Measurements from ENCODE around the gene PCDHB14. TPM values are rescaled to one million over a fixed set of nuclear protein-coding genes. Genes with fewer than 3 reads are reported as not detected.

Gene PCDHB14
- total RNA-seq, 1 experiment from 2014 or later = 0.41 TPM

DNA sequence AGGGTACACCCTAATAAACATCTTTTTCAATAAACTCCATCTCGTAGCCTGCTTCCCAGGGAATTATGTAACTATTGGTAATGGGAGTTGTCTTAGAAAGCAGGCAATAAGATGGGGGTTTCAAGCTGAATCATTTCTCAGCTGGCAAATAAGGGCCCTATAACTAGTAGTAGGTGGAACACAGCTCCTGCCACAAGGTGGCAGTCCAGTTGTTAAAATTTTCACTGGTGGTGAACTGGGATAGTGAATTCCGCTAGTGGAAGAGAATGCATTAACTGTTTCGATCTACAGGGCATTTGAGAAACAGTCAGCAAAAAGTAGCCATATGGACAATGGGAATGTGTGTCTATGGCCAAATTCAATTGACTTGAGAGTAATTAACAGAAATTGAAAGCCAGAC, 49.8 kb downstream of the PCDHB14 start:
- Mint-ChIP-seq H3K4me1 (ENCODE audit: low read depth, unreplicated experiment) (no peaks in the 10 kb centered on the region), H3K27me3 (ENCODE audit: insufficient read depth, unreplicated experiment) (no peaks in the 10 kb centered on the region), H3K27ac (ENCODE audit: unreplicated experiment) (no peak overlapping the region), H3K4me3 (ENCODE audit: unreplicated experiment) (no peak overlapping the region), H3K36me3 (ENCODE audit: insufficient read depth, unreplicated experiment) (no peaks in the 10 kb centered on the region), H3K9me3 (ENCODE audit: unreplicated experiment) (peaks cover 50% of the 10 kb centered on the region)
- TF ChIP-seq, protein P1, sequence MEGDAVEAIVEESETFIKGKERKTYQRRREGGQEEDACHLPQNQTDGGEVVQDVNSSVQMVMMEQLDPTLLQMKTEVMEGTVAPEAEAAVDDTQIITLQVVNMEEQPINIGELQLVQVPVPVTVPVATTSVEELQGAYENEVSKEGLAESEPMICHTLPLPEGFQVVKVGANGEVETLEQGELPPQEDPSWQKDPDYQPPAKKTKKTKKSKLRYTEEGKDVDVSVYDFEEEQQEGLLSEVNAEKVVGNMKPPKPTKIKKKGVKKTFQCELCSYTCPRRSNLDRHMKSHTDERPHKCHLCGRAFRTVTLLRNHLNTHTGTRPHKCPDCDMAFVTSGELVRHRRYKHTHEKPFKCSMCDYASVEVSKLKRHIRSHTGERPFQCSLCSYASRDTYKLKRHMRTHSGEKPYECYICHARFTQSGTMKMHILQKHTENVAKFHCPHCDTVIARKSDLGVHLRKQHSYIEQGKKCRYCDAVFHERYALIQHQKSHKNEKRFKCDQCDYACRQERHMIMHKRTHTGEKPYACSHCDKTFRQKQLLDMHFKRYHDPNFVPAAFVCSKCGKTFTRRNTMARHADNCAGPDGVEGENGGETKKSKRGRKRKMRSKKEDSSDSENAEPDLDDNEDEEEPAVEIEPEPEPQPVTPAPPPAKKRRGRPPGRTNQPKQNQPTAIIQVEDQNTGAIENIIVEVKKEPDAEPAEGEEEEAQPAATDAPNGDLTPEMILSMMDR (IDR thresholded peaks at IDR 0.05; ENCODE audit: insufficient read depth in 1 of 2, low read depth in 1 of 2, low read length in 1 of 2, severe bottlenecking in 1 of 2, unreplicated experiment in 1 of 2) = no peak
- DNase-seq = no peak
- no TSS peak for BruUV-seq (replicated peaks)
- POLR2A ChIA-PET = no interaction called here
- intact Hi-C loops (cut with micrococcal nuclease; ENCODE audit: unreplicated experiment) = no loop called here
- no peak overlapping the region for H3K4me3 ChIP-seq (ENCODE audit: low read depth, low read length)
- CTCF ChIA-PET = no interaction called here
- H3K4me1 ChIP-seq = no peaks in the 10 kb centered on the region
- H3K36me3 ChIP-seq (ENCODE audit: control insufficient read depth, insufficient read depth, low read length) = no peaks in the 10 kb centered on the region
- no peaks in the 10 kb centered on the region for H3K27me3 ChIP-seq (replicated peaks; ENCODE audit: control insufficient read depth, insufficient read depth, low read length)
- peaks cover 14% of the 10 kb centered on the region; the same call in 1 of the 2 replicates for H3K9me3 ChIP-seq

Other genes with a start within 250 kb of the PCDHB14 start
- not detected in 2 replicates for gene PCDHB1, start 172.0 kb upstream of the PCDHB14 start, total RNA-seq (2022)
- gene PCDHB2, start 128.7 kb upstream of the PCDHB14 start, total RNA-seq (2022) = 0.20 and 0.21 TPM in 2 replicates
- gene PCDHB3, start 122.9 kb upstream of the PCDHB14 start, total RNA-seq (2022) = not detected in 2 replicates
- gene PCDHB4, start 101.5 kb upstream of the PCDHB14 start, total RNA-seq (2022) = not detected in 2 replicates
- not detected in 2 replicates for gene PCDHB5, start 88.1 kb upstream of the PCDHB14 start, total RNA-seq (2022)
- not detected in 2 replicates for gene PCDHB6, start 73.3 kb upstream of the PCDHB14 start, total RNA-seq (2022)
- gene PCDHB7, start 50.7 kb upstream of the PCDHB14 start, total RNA-seq (2022) = not detected in 2 replicates
- not detected in 2 replicates for gene PCDHB8, start 45.6 kb upstream of the PCDHB14 start, total RNA-seq (2022)
- 0.07 TPM in 1 of 2 replicates, not detected in the other for gene PCDHB16, start 41.0 kb upstream of the PCDHB14 start, total RNA-seq (2022)
- gene PCDHB9, start 36.2 kb upstream of the PCDHB14 start, total RNA-seq (2022) = not detected in 2 replicates
- 0.09 TPM in 1 of 2 replicates, not detected in the other for gene PCDHB10, start 31.0 kb upstream of the PCDHB14 start, total RNA-seq (2022)
- gene PCDHB11, start 23.7 kb upstream of the PCDHB14 start, total RNA-seq (2022) = 0.12 TPM in 1 of 2 replicates, not detected in the other
- gene PCDHB12, start 14.6 kb upstream of the PCDHB14 start, total RNA-seq (2022) = 0.12 TPM in 1 of 2 replicates, not detected in the other
- 0.12 TPM in 1 of 2 replicates, not detected in the other for gene PCDHB13, start 9.4 kb upstream of the PCDHB14 start, total RNA-seq (2022)
- gene PCDHB15, start 22.1 kb downstream of the PCDHB14 start, total RNA-seq (2022) = 0.21 TPM in 1 of 2 replicates, not detected in the other
- 0.64 and 0.67 TPM in 2 replicates for gene SLC25A2, start 80.7 kb downstream of the PCDHB14 start, total RNA-seq (2022)
- 77.2 and 78.7 TPM in 2 replicates for gene TAF7, start 97.4 kb downstream of the PCDHB14 start, total RNA-seq (2022)
- 0.64 and 1.1 TPM in 2 replicates for gene PCDHGA1, start 107.2 kb downstream of the PCDHB14 start, total RNA-seq (2022)
- gene PCDHGA2, start 115.4 kb downstream of the PCDHB14 start, total RNA-seq (2022) = 0.20 and 0.23 TPM in 2 replicates
- gene PCDHGA3, start 120.5 kb downstream of the PCDHB14 start, total RNA-seq (2022) = 0.11 TPM in 1 of 2 replicates, not detected in the other
- 0.60 and 0.66 TPM in 2 replicates for gene PCDHGB1, start 126.8 kb downstream of the PCDHB14 start, total RNA-seq (2022)
- 0.49 and 0.54 TPM in 2 replicates for gene PCDHGA4, start 131.7 kb downstream of the PCDHB14 start, total RNA-seq (2022)
- gene PCDHGB2, start 136.7 kb downstream of the PCDHB14 start, total RNA-seq (2022) = 1.00 and 1.3 TPM in 2 replicates
- gene PCDHGA5, start 140.8 kb downstream of the PCDHB14 start, total RNA-seq (2022) = 0.57 and 0.72 TPM in 2 replicates
- gene PCDHGB3, start 146.9 kb downstream of the PCDHB14 start, total RNA-seq (2022) = 0.54 and 0.60 TPM in 2 replicates
- 0.49 and 0.79 TPM in 2 replicates for gene PCDHGA6, start 150.5 kb downstream of the PCDHB14 start, total RNA-seq (2022)
- 0.09 and 0.43 TPM in 2 replicates for gene PCDHGA7, start 159.4 kb downstream of the PCDHB14 start, total RNA-seq (2022)
- gene PCDHGB4, start 164.4 kb downstream of the PCDHB14 start, total RNA-seq (2022) = 0.12 and 0.14 TPM in 2 replicates
- 0.14 and 0.18 TPM in 2 replicates for gene PCDHGA8, start 169.3 kb downstream of the PCDHB14 start, total RNA-seq (2022)
- 13.2 and 13.4 TPM in 2 replicates for gene PCDHGB5, start 174.6 kb downstream of the PCDHB14 start, total RNA-seq (2022)
- 2.8 and 4.4 TPM in 2 replicates for gene PCDHGA9, start 179.4 kb downstream of the PCDHB14 start, total RNA-seq (2022)
- 2.5 and 2.8 TPM in 2 replicates for gene PCDHGB6, start 184.7 kb downstream of the PCDHB14 start, total RNA-seq (2022)
- gene PCDHGA10, start 189.6 kb downstream of the PCDHB14 start, total RNA-seq (2022) = 2.9 and 3.6 TPM in 2 replicates
- 2.3 and 2.4 TPM in 2 replicates for gene PCDHGB7, start 194.3 kb downstream of the PCDHB14 start, total RNA-seq (2022)
- 1.2 and 1.9 TPM in 2 replicates for gene PCDHGA11, start 197.7 kb downstream of the PCDHB14 start, total RNA-seq (2022)
- gene PCDHGA12, start 207.2 kb downstream of the PCDHB14 start, total RNA-seq (2022) = 0.52 and 1.0 TPM in 2 replicates

Data from Caco-2 (cell line).